Activated naive CD8-positive, alpha-beta T cell (primary cell): Measurements from ENCODE around the gene KIF13A.
"Not testable (repeated sequence)": the region's sequence is repeated elsewhere in the genome, so short reads cannot be mapped to it uniquely, and the experiment has no call there.

Experiments
- H3K27ac Mint-ChIP-seq: one replicate; pipeline ENCODE4 v1.8.0; 2021; ENCODE audit warnings: mixed read lengths
- H3K27me3 Mint-ChIP-seq: one replicate; pipeline ENCODE4 v1.8.0; 2021; ENCODE audit warnings: mixed read lengths
- H3K36me3 Mint-ChIP-seq: one replicate; pipeline ENCODE4 v1.8.0; 2021; ENCODE audit warnings: mixed read lengths
- H3K4me1 Mint-ChIP-seq: one replicate; pipeline ENCODE4 v1.8.0; 2021; ENCODE audit warnings: low read depth, mixed read lengths
- H3K4me3 Mint-ChIP-seq: one replicate; pipeline ENCODE4 v1.8.0; 2021; ENCODE audit warnings: mild to moderate bottlenecking, mixed read lengths
- H3K9me3 Mint-ChIP-seq: one replicate; pipeline ENCODE4 v1.8.0; 2021; ENCODE audit warnings: low read depth, mixed read lengths

Gene KIF13A

GRCh38 chr6:17861361-17861760 lies 126.1 kb downstream of the KIF13A start:
- H3K9me3 Mint-ChIP-seq: no peaks in the 10 kb centered on the region

GRCh38 chr6:17859846-17860245 lies 127.6 kb downstream of the KIF13A start:
- no peaks in the 10 kb centered on the region for H3K9me3 Mint-ChIP-seq
- no peaks in the 10 kb centered on the region for H3K27me3 Mint-ChIP-seq

More at GRCh38 chr6:17861361-17861760, 126.1 kb downstream of the KIF13A start:
- no peak overlapping the region for H3K27ac Mint-ChIP-seq
- H3K4me1 Mint-ChIP-seq: no peaks in the 10 kb centered on the region
- no peak overlapping the region for H3K4me3 Mint-ChIP-seq
- no peaks in the 10 kb centered on the region for H3K36me3 Mint-ChIP-seq
- no peaks in the 10 kb centered on the region for H3K27me3 Mint-ChIP-seq

GRCh38 chr6:17858584-17858983 lies 128.9 kb downstream of the KIF13A start:
- no peak overlapping the region for H3K4me3 Mint-ChIP-seq
- H3K9me3 Mint-ChIP-seq: no peaks in the 10 kb centered on the region
- H3K27me3 Mint-ChIP-seq: no peaks in the 10 kb centered on the region
- H3K27ac Mint-ChIP-seq: no peak overlapping the region
- H3K36me3 Mint-ChIP-seq: no peaks in the 10 kb centered on the region
- no peaks in the 10 kb centered on the region for H3K4me1 Mint-ChIP-seq

More at GRCh38 chr6:17859846-17860245, 127.6 kb downstream of the KIF13A start:
- Mint-ChIP-seq H3K36me3 (no peaks in the 10 kb centered on the region), H3K27ac (no peak overlapping the region), H3K4me1 (no peaks in the 10 kb centered on the region), H3K4me3 (no peak overlapping the region)

GRCh38 chr6:17857188-17857587 lies 130.2 kb downstream of the KIF13A start:
- H3K27ac Mint-ChIP-seq, H3K4me3 Mint-ChIP-seq, H3K9me3 Mint-ChIP-seq, H3K36me3 Mint-ChIP-seq, H3K27me3 Mint-ChIP-seq, H3K4me1 Mint-ChIP-seq: not testable (repeated sequence)

- Mint-ChIP-seq H3K36me3 (no peaks in the 10 kb centered on the region), H3K4me3 (no peak overlapping the region), H3K4me1 (no peaks in the 10 kb centered on the region), H3K27me3 (no peaks in the 10 kb centered on the region), H3K9me3 (no peaks in the 10 kb centered on the region), H3K27ac (no peak overlapping the region)
Observed at GRCh38 chr6:17856306-17856705, 131.1 kb downstream of the KIF13A start.

- no peaks in the 10 kb centered on the region for H3K4me1 Mint-ChIP-seq
- H3K36me3 Mint-ChIP-seq: no peaks in the 10 kb centered on the region
- no peaks in the 10 kb centered on the region for H3K9me3 Mint-ChIP-seq
- H3K27me3 Mint-ChIP-seq: no peaks in the 10 kb centered on the region
- no peak overlapping the region for H3K4me3 Mint-ChIP-seq
- no peak overlapping the region for H3K27ac Mint-ChIP-seq
Observed at GRCh38 chr6:17855381-17855780, 132.1 kb downstream of the KIF13A start.

GRCh38 chr6:17853533-17853932 lies 133.9 kb downstream of the KIF13A start:
- H3K36me3 Mint-ChIP-seq: no peaks in the 10 kb centered on the region
- no peaks in the 10 kb centered on the region for H3K27me3 Mint-ChIP-seq
- no peaks in the 10 kb centered on the region for H3K4me1 Mint-ChIP-seq
- H3K9me3 Mint-ChIP-seq: no peaks in the 10 kb centered on the region
- H3K27ac Mint-ChIP-seq: no peak overlapping the region
- H3K4me3 Mint-ChIP-seq: no peak overlapping the region

GRCh38 chr6:17851720-17852161 lies 135.7 kb downstream of the KIF13A start:
- no peaks in the 10 kb centered on the region for H3K36me3 Mint-ChIP-seq
- no peaks in the 10 kb centered on the region for H3K27me3 Mint-ChIP-seq

GRCh38 chr6:17851001-17851719 lies 136.3 kb downstream of the KIF13A start:
- no peak overlapping the region for H3K4me3 Mint-ChIP-seq
- H3K36me3 Mint-ChIP-seq: no peaks in the 10 kb centered on the region
- no peaks in the 10 kb centered on the region for H3K9me3 Mint-ChIP-seq
- H3K4me1 Mint-ChIP-seq: no peaks in the 10 kb centered on the region
- no peak overlapping the region for H3K27ac Mint-ChIP-seq
- H3K27me3 Mint-ChIP-seq: no peaks in the 10 kb centered on the region

More at GRCh38 chr6:17851720-17852161, 135.7 kb downstream of the KIF13A start:
- H3K9me3 Mint-ChIP-seq: no peaks in the 10 kb centered on the region
- no peaks in the 10 kb centered on the region for H3K4me1 Mint-ChIP-seq
- no peak overlapping the region for H3K27ac Mint-ChIP-seq
- no peak overlapping the region for H3K4me3 Mint-ChIP-seq

GRCh38 chr6:17850281-17850680 lies 137.2 kb downstream of the KIF13A start:
- no peak overlapping the region for H3K4me3 Mint-ChIP-seq
- H3K9me3 Mint-ChIP-seq: no peaks in the 10 kb centered on the region
- H3K27me3 Mint-ChIP-seq: no peaks in the 10 kb centered on the region
- no peaks in the 10 kb centered on the region for H3K4me1 Mint-ChIP-seq
- H3K27ac Mint-ChIP-seq: no peak overlapping the region
- H3K36me3 Mint-ChIP-seq: no peaks in the 10 kb centered on the region

GRCh38 chr6:17847203-17847760 lies 140.2 kb downstream of the KIF13A start:
- no peak overlapping the region for H3K4me3 Mint-ChIP-seq
- no peak overlapping the region for H3K27ac Mint-ChIP-seq
- no peaks in the 10 kb centered on the region for H3K36me3 Mint-ChIP-seq
- H3K4me1 Mint-ChIP-seq: no peaks in the 10 kb centered on the region
- no peaks in the 10 kb centered on the region for H3K27me3 Mint-ChIP-seq
- H3K9me3 Mint-ChIP-seq: no peaks in the 10 kb centered on the region

GRCh38 chr6:17846762-17847161 lies 140.7 kb downstream of the KIF13A start:
- H3K4me1 Mint-ChIP-seq: no peaks in the 10 kb centered on the region
- H3K27ac Mint-ChIP-seq: no peak overlapping the region
- H3K9me3 Mint-ChIP-seq: no peaks in the 10 kb centered on the region
- no peaks in the 10 kb centered on the region for H3K36me3 Mint-ChIP-seq
- no peaks in the 10 kb centered on the region for H3K27me3 Mint-ChIP-seq
- H3K4me3 Mint-ChIP-seq: no peak overlapping the region

GRCh38 chr6:17845598-17845997 lies 141.8 kb downstream of the KIF13A start:
- H3K9me3 Mint-ChIP-seq: no peaks in the 10 kb centered on the region
- no peak overlapping the region for H3K4me3 Mint-ChIP-seq
- H3K4me1 Mint-ChIP-seq: no peaks in the 10 kb centered on the region
- no peaks in the 10 kb centered on the region for H3K27me3 Mint-ChIP-seq
- H3K27ac Mint-ChIP-seq: no peak overlapping the region
- H3K36me3 Mint-ChIP-seq: no peaks in the 10 kb centered on the region

GRCh38 chr6:17844967-17845366 lies 142.5 kb downstream of the KIF13A start:
- not testable (repeated sequence) for H3K36me3 Mint-ChIP-seq, H3K27ac Mint-ChIP-seq, H3K4me1 Mint-ChIP-seq, H3K27me3 Mint-ChIP-seq, H3K4me3 Mint-ChIP-seq, H3K9me3 Mint-ChIP-seq

- Mint-ChIP-seq H3K36me3 (no peaks in the 10 kb centered on the region), H3K27me3 (peaks cover 3% of the 10 kb centered on the region), H3K4me3 (no peak overlapping the region), H3K4me1 (no peaks in the 10 kb centered on the region), H3K9me3 (no peaks in the 10 kb centered on the region), H3K27ac (no peak overlapping the region)
Observed at GRCh38 chr6:17842934-17843821, 144.3 kb downstream of the KIF13A start.
